HepG2 (cell line): ENCODE results near the gene NEDD4L. TPM values are rescaled to one million over a fixed set of nuclear protein-coding genes. Genes with fewer than 3 reads are reported as not detected.

Source experiments
- ATAC-seq: fragments of 200-7000 bp; cut with Tn5 transposase; 3 replicates; pipeline ENCODE4 v1.9.1; 2020; ENCODE audit warnings: mild to moderate bottlenecking, moderate library complexity
- BruUV-seq: library from RNA; stranded (reverse); fragments of 400-500 nt; replicated peaks from 2 replicates; lab custom pipeline; 2021; lab: Mats Ljungman, UMichigan
- CTCF ChIA-PET: fragments of 300-600 bp; formaldehyde crosslinking; extraction: SDS; loops from one replicate; lab custom pipeline; 2021; ENCODE audit warnings: low total read pairs, inconsistent platforms, low intra/inter-chr PET ratio; lab: Yijun Ruan, JAX
- POLR2A ChIA-PET: fragments of 350-600 bp; sonication (Branson Sonifier 250); formaldehyde crosslinking; loops from one replicate; lab custom pipeline; 2020; ENCODE audit warnings: antibody characterized with exemption, inconsistent platforms; lab: Yijun Ruan, JAX
- DNase-seq: peaks from one replicate; pipeline ENCODE4 v3.0.0-alpha.2; 2015; ENCODE audit warnings: low spot score
- FAIRE-seq: peaks from 3 replicates; lab custom pipeline; 2011; peaks lifted over from hg19 to GRCh38; lab: Jason Lieb, UNC
- H2AFZ ChIP-seq: one replicate; pipeline ENCODE4 v1.6.1; 2011; ENCODE audit warnings: low read length, inconsistent platforms
- H3K27ac ChIP-seq: fragments of 300-600 bp; 3 replicates; pipeline ENCODE4 v1.8.0; 2011; ENCODE audit warnings: mixed run types, mild to moderate bottlenecking, mixed read lengths, low read length, inconsistent platforms; ENCODE audit not compliant: insufficient read depth; ENCODE audit errors: extremely low read length
- H3K27me3 ChIP-seq, 2 experiments: fragments of 200-600 bp in 1 of 2; 2 replicates in 1 of 2; 3 replicates in 1 of 2; pipeline versions ENCODE4 v1.6.0 to v1.8.0; 2011; ENCODE audit warnings: low read length in 2 of 2, mild to moderate bottlenecking in 2 of 2, moderate library complexity in 2 of 2, inconsistent platforms in 1 of 2; ENCODE audit not compliant: insufficient read depth in 2 of 2, control insufficient read depth in 1 of 2
- H3K36me3 ChIP-seq, 2 experiments: fragments of 200-600 bp in 1 of 2; replicated peaks in 1 of 2; 2 replicates in 1 of 2; 3 replicates in 1 of 2; pipeline versions ENCODE4 v1.5.1 to v1.8.0; 2011; ENCODE audit warnings: low read length in 2 of 2, inconsistent platforms in 1 of 2; ENCODE audit not compliant: insufficient read depth in 2 of 2, control insufficient read depth in 1 of 2
- H3K4me1 ChIP-seq: 2 replicates; pipeline ENCODE4 v1.5.1; 2012; ENCODE audit warnings: low read length, inconsistent platforms; ENCODE audit not compliant: insufficient read depth
- H3K4me2 ChIP-seq: 2 replicates; pipeline ENCODE4 v1.6.0; 2011; ENCODE audit warnings: low read depth, low read length, inconsistent platforms
- H3K4me3 ChIP-seq, 3 experiments: fragments of 200-600 bp in 1 of 3; sonication (generic), shearing (Covaris generic) in 1 of 3; replicated peaks in 1 of 3; 2 replicates each; pipeline ENCODE4 v1.5.1; 2011 to 2016; ENCODE audit warnings: low read length in 3 of 3, inconsistent platforms in 2 of 3, low read depth in 2 of 3, mild to moderate bottlenecking in 2 of 3, control low read depth in 1 of 3, mixed read lengths in 1 of 3; ENCODE audit not compliant: insufficient read depth in 1 of 3
- H3K79me2 ChIP-seq: one replicate; pipeline ENCODE4 v1.6.1; 2011; ENCODE audit warnings: low read length, inconsistent platforms; ENCODE audit not compliant: insufficient read depth
- H3K9ac ChIP-seq: 2 replicates; pipeline ENCODE4 v1.6.0; 2011; ENCODE audit warnings: mild to moderate bottlenecking, low read depth, low read length, inconsistent platforms; ENCODE audit not compliant: insufficient read depth
- H3K9me3 ChIP-seq: 2 replicates; pipeline ENCODE4 v1.5.1; 2012; ENCODE audit warnings: mild to moderate bottlenecking, low read length
- H4K20me1 ChIP-seq: 2 replicates; pipeline ENCODE4 v1.6.0; 2011; ENCODE audit warnings: inconsistent platforms, mild to moderate bottlenecking, low read length, moderate library complexity; ENCODE audit not compliant: insufficient read depth
- ARID2 ChIP-seq: sonication (generic); formaldehyde crosslinking; IDR thresholded peaks from 2 replicates; pipeline ENCODE4 v1.8.1; 2022; ENCODE audit warnings: mild to moderate bottlenecking, missing genetic modification reagents, borderline replicate concordance
- CENPX ChIP-seq: sonication (generic); formaldehyde crosslinking; IDR thresholded peaks from 2 replicates; pipeline ENCODE4 v1.9.0; 2021; ENCODE audit warnings: mild to moderate bottlenecking, missing genetic modification reagents, moderate library complexity
- EP300 ChIP-seq, 3 experiments: sonication (generic) in 1 of 3; formaldehyde crosslinking in 1 of 3; IDR thresholded peaks; 2 replicates each; pipeline versions ENCODE4 v1.5.1 to v1.6.1; 2011 to 2020; ENCODE audit warnings: low read depth in 2 of 3, low read length in 2 of 3, borderline replicate concordance in 1 of 3, improper control_type of control experiment in 1 of 3, mild to moderate bottlenecking in 1 of 3, missing genetic modification reagents in 1 of 3, moderate library complexity in 1 of 3
- FOXC1 ChIP-seq: sonication (generic); formaldehyde crosslinking; IDR thresholded peaks from 2 replicates; pipeline ENCODE4 v1.8.0; 2022; ENCODE audit warnings: mild to moderate bottlenecking, missing genetic modification reagents, borderline replicate concordance
- GATA4 ChIP-seq: sonication (generic); IDR thresholded peaks from 2 replicates; pipeline ENCODE4 v1.6.1; 2016; ENCODE audit warnings: antibody characterized with exemption, low read depth, borderline replicate concordance
- HES4 ChIP-seq: sonication (generic); formaldehyde crosslinking; IDR thresholded peaks from 2 replicates; pipeline ENCODE4 v1.9.0; 2021; ENCODE audit warnings: mild to moderate bottlenecking, missing genetic modification reagents, borderline replicate concordance
- KLF11 ChIP-seq: IDR thresholded peaks from 2 replicates; pipeline ENCODE4 v1.6.1; 2016; ENCODE audit warnings: missing compliant biosample characterization
- MED8 ChIP-seq: sonication (generic); formaldehyde crosslinking; IDR thresholded peaks from 2 replicates; pipeline ENCODE4 v1.8.1; 2023; ENCODE audit warnings: mild to moderate bottlenecking, missing genetic modification reagents; ENCODE audit not compliant: insufficient replicate concordance
- NCOA2 ChIP-seq: sonication (generic); formaldehyde crosslinking; IDR thresholded peaks from 2 replicates; pipeline ENCODE4 v1.8.0; 2022; ENCODE audit warnings: inconsistent platforms
- POLR2AphosphoS5 ChIP-seq: IDR thresholded peaks from 2 replicates; pipeline ENCODE4 v1.6.1; 2012; ENCODE audit warnings: low read depth, low read length
- REL ChIP-seq: sonication (generic); formaldehyde crosslinking; conservative IDR thresholded peaks from 2 replicates; pipeline ENCODE4 v1.8.0; 2022; ENCODE audit warnings: mild to moderate bottlenecking, missing genetic modification reagents, moderate library complexity
- SIX4 ChIP-seq: sonication (generic); formaldehyde crosslinking; IDR thresholded peaks from 2 replicates; pipeline ENCODE4 v1.4.0; 2020; ENCODE audit warnings: missing genetic modification reagents
- TMF1 ChIP-seq: sonication (generic); formaldehyde crosslinking; IDR thresholded peaks from 2 replicates; pipeline ENCODE4 v1.8.1; 2022; ENCODE audit warnings: low read depth, missing genetic modification reagents
- ZBTB38 ChIP-seq: sonication (generic); formaldehyde crosslinking; IDR thresholded peaks from 2 replicates; pipeline ENCODE4 v1.5.1; 2020; ENCODE audit warnings: mild to moderate bottlenecking, missing genetic modification reagents
- ZNF121 ChIP-seq: sonication (generic); formaldehyde crosslinking; IDR thresholded peaks from 2 replicates; pipeline ENCODE4 v1.5.0; 2020; ENCODE audit warnings: mild to moderate bottlenecking, missing genetic modification reagents
- ZNF547 ChIP-seq: sonication (generic); formaldehyde crosslinking; IDR thresholded peaks from 2 replicates; pipeline ENCODE4 v1.5.1; 2020; ENCODE audit warnings: mild to moderate bottlenecking, missing genetic modification reagents
- ZNF780A ChIP-seq: sonication (generic); formaldehyde crosslinking; IDR thresholded peaks from 2 replicates; pipeline ENCODE4 v1.8.0; 2022; ENCODE audit warnings: mild to moderate bottlenecking, missing genetic modification reagents, moderate library complexity
- ZNF83 ChIP-seq: sonication (generic); formaldehyde crosslinking; IDR thresholded peaks from 2 replicates; pipeline ENCODE4 v1.4.0; 2020; ENCODE audit warnings: missing genetic modification reagents, mild to moderate bottlenecking, borderline replicate concordance
- ZNF883 ChIP-seq: sonication (generic); formaldehyde crosslinking; IDR thresholded peaks from 2 replicates; pipeline ENCODE4 v1.5.1; 2020; ENCODE audit warnings: mild to moderate bottlenecking, missing genetic modification reagents; ENCODE audit errors: not compliant biosample characterization
- WGBS: methylation state at CpG from one replicate; pipeline ENCODE4 v1.1.6; 2017; ENCODE audit warnings: low lambda C conversion rate; 5-methylcytosine and 5-hydroxymethylcytosine counted together
- in situ Hi-C: cut with HindIII; loops from 2 replicates; pipeline ENCODE4 v1.10.0; 2017; ENCODE audit warnings: low pct_unique_long_range_greater_than_20kb; ENCODE audit not compliant: extremely low pct_ligation_motif_present
- intact Hi-C: fragments of 100-400 bp; cut with micrococcal nuclease; formaldehyde crosslinking; loops from one replicate; pipeline ENCODE4 v1.10.0; 2022; ENCODE audit not compliant: unreplicated experiment
- polyA plus RNA-seq, 8 experiments: library from polyadenylated mRNA; depleted of rRNA in 3 of 8; stranded (reverse) in 7 of 8; unstranded in 1 of 8; fragments of >200 nt; fragmentation: Illumina TruSeq in 4 of 8; extraction: Trizol in 4 of 8; gene quantifications; 2 replicates each; pipeline versions ENCODE4 v1.2.1 to v1.2.3, GENCODE V29; 2011 to 2016; ENCODE audit warnings: low read depth in 4 of 8, missing spikeins in 1 of 8, mixed read lengths in 1 of 8; ENCODE audit not compliant: insufficient read depth in 1 of 8
- total RNA-seq, 5 experiments: library from RNA; depleted of rRNA; stranded (reverse); fragments of >200 nt; fragmentation: Illumina TruSeq; extraction: Trizol; gene quantifications; 2 replicates each; pipeline ENCODE4 v1.2.3, GENCODE V29; 2016; ENCODE audit warnings: low read depth in 1 of 5
- TF ChIP-seq, protein P1 (sequence below): sonication (generic); formaldehyde crosslinking; IDR thresholded peaks from 2 replicates; pipeline ENCODE4 v1.5.0; 2020; ENCODE audit warnings: missing genetic modification reagents
- TF ChIP-seq, protein P2 (sequence below): sonication (generic); formaldehyde crosslinking; IDR thresholded peaks from 2 replicates; pipeline ENCODE4 v1.4.0; 2020; ENCODE audit warnings: missing genetic modification reagents, borderline replicate concordance
- TF ChIP-seq, protein P3 (sequence below): IDR thresholded peaks from 2 replicates; pipeline ENCODE4 v1.6.1; 2012; ENCODE audit warnings: inconsistent platforms

NEDD4L gene
- total and polyA plus RNA-seq, 2 of the 13 experiments (the other 11 are each of a cell fraction or from before 2014, with no cell fraction given): 168 to 390 TPM

DNA sequence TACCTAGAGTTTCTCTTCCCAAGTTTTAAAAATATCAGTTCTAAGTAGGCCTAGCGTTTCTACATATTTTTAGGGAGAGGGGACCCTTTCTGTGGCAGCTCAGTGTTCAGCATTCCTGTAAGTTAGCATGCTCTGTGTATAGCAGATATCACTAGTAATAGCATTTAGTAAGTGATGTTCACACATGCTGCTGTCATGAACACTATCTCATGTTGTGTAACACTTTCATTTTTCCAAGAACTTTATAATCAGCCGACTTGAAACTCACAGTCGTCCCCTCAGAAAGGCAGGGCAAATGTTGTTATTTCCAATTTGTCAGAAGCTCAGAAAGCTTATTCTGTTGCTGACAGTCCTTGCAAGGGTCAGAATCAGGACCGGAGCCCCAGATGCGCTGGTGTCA, 317.2 kb downstream of the NEDD4L start (continued):
- no peak for TF ChIP-seq MED8 (CRISPR knock-in tag)
- no peak for TF ChIP-seq FOXC1
- TF ChIP-seq HES4 (CRISPR knock-in tag): no peak
- no peak for TF ChIP-seq SIX4 (CRISPR knock-in tag)
- no peak for TF ChIP-seq GATA4
- TF ChIP-seq ZNF780A (CRISPR knock-in tag): no peak
- TF ChIP-seq ARID2: no peak

DNA sequence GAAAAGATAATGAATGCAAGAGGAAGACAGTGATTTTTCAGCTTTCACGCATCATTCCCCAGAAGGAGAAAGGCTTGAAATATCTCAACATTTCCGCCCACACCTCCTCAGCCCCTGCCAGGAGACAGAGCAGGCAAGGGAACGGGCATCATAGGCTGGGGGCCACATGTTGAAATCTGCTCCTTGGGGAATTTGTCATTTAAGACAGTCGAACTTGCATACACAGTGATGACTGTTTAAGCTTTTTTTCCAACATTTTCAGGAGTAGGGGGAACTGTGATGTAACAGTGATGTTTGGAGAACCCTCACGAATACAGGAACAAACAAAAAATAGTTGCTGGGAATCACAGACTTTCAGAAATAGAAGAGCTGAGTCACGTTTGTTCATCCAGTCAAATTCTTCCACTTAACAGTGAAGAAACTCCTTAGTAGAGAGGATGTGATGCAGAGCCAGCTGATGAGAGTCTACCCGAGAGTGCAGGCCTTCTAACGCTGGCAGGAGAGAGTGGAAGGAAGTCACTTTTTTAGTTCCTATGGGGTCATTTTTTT, 318.1 kb downstream of the NEDD4L start:
- WGBS: 87% methylated on average over 8 of the region's 8 CpGs
- no peak for DNase-seq
- no peak overlapping the region for H3K4me3 ChIP-seq
- peaks cover 13 to 58% of the 10 kb centered on the region in 2 experiments for H3K36me3 ChIP-seq
- in situ Hi-C loops: no loop called here
- ATAC-seq: no peak
- no peaks in the 10 kb centered on the region for H3K79me2 ChIP-seq
- no peak overlapping the region for H2AFZ ChIP-seq
- H3K9ac ChIP-seq: no peak overlapping the region
- H3K4me1 ChIP-seq: no peaks in the 10 kb centered on the region
- CTCF ChIA-PET: no interaction called here
- H3K9me3 ChIP-seq: no peaks in the 10 kb centered on the region
- no peak overlapping the region for H3K27ac ChIP-seq
- H3K27me3 ChIP-seq: no peaks in the 10 kb centered on the region
- intact Hi-C loops: no loop called here
- no TSS peak for BruUV-seq
- FAIRE-seq: no peak
- no peak overlapping the region for H3K4me2 ChIP-seq
- H4K20me1 ChIP-seq: no peaks in the 10 kb centered on the region
- POLR2A ChIA-PET: no interaction called here
- TF ChIP-seq CENPX (CRISPR knock-in tag) (no peak), EP300 (IDR thresholded peaks at IDR 0.05; ENCODE audit: low read depth in 2 of 2, low read length in 2 of 2) (no peak), EP300 (CRISPR knock-in tag; IDR thresholded peaks at IDR 0.05; ENCODE audit: borderline replicate concordance) (no peak), TMF1 (no peak), ZNF883 (CRISPR knock-in tag) (no peak), ZNF121 (no peak), NCOA2 (CRISPR knock-in tag) (no peak), ZBTB38 (CRISPR knock-in tag) (no peak), POLR2AphosphoS5 (no peak), KLF11 (CRISPR knock-in tag) (no peak), ZNF83 (no peak), ZNF547 (CRISPR knock-in tag) (no peak), REL (CRISPR knock-in tag) (no peak)
- TF ChIP-seq, protein P1, sequence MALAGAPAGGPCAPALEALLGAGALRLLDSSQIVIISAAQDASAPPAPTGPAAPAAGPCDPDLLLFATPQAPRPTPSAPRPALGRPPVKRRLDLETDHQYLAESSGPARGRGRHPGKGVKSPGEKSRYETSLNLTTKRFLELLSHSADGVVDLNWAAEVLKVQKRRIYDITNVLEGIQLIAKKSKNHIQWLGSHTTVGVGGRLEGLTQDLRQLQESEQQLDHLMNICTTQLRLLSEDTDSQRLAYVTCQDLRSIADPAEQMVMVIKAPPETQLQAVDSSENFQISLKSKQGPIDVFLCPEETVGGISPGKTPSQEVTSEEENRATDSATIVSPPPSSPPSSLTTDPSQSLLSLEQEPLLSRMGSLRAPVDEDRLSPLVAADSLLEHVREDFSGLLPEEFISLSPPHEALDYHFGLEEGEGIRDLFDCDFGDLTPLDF: no peak
- TF ChIP-seq, protein P2, sequence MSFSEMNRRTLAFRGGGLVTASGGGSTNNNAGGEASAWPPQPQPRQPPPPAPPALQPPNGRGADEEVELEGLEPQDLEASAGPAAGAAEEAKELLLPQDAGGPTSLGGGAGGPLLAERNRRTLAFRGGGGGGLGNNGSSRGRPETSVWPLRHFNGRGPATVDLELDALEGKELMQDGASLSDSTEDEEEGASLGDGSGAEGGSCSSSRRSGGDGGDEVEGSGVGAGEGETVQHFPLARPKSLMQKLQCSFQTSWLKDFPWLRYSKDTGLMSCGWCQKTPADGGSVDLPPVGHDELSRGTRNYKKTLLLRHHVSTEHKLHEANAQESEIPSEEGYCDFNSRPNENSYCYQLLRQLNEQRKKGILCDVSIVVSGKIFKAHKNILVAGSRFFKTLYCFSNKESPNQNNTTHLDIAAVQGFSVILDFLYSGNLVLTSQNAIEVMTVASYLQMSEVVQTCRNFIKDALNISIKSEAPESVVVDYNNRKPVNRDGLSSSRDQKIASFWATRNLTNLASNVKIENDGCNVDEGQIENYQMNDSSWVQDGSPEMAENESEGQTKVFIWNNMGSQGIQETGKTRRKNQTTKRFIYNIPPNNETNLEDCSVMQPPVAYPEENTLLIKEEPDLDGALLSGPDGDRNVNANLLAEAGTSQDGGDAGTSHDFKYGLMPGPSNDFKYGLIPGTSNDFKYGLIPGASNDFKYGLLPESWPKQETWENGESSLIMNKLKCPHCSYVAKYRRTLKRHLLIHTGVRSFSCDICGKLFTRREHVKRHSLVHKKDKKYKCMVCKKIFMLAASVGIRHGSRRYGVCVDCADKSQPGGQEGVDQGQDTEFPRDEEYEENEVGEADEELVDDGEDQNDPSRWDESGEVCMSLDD (CRISPR knock-in tag): no peak
- TF ChIP-seq, protein P3, sequence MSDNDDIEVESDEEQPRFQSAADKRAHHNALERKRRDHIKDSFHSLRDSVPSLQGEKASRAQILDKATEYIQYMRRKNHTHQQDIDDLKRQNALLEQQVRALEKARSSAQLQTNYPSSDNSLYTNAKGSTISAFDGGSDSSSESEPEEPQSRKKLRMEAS: no peak
